Measurements from ENCODE around the gene PLCD3. TPM values are rescaled to one million over a fixed set of nuclear protein-coding genes. Genes with fewer than 3 reads are reported as not detected.

The PLCD3 gene
- total and polyA plus RNA-seq, 10 of the 15 experiments (the other 5 are each of a cell fraction or from before 2014, with no cell fraction given) = 0.02 to 1.6 (median 0.44) TPM

DNA sequence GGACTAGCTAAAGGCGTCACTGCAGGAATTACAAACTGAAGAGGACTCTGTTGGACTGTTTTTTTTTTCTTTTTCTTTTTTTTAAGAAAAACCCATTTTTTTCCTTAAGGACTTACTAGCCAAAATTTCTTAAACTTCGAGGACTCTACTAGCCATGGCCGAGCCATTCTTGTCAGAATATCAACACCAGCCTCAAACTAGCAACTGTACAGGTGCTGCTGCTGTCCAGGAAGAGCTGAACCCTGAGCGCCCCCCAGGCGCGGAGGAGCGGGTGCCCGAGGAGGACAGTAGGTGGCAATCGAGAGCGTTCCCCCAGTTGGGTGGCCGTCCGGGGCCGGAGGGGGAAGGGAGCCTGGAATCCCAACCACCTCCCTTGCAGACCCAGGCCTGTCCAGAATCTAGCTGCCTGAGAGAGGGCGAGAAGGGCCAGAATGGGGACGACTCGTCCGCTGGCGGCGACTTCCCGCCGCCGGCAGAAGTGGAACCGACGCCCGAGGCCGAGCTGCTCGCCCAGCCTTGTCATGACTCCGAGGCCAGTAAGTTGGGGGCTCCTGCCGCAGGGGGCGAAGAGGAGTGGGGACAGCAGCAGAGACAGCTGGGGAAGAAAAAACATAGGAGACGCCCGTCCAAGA, 16.8 kb upstream of the PLCD3 start (continued):
- TF ChIP-seq EP300 (IDR thresholded peaks at IDR 0.05; ENCODE audit: borderline replicate concordance in 1 of 2, control insufficient read depth in 1 of 2, low read depth in 2 of 2, low read length in 2 of 2) (no peak), SUPT20H (IDR thresholded peaks at IDR 0.05; ENCODE audit: borderline replicate concordance, control insufficient read depth, low read depth, low read length) (no peak), ESRRA (IDR thresholded peaks at IDR 0.05; ENCODE audit: low read length) (no peak), JUNB (IDR thresholded peaks at IDR 0.05) (no peak; the same call in 1 of the 2 replicates), FOXK2 (IDR thresholded peaks at IDR 0.05) (no peak), POLR2AphosphoS5 (IDR thresholded peaks at IDR 0.05; ENCODE audit: low read length) (no peak; the same call in 1 of the 2 replicates), GATAD2B (conservative IDR thresholded peaks at IDR 0.05; ENCODE audit: low read depth) (peak; percentile 63), RELA (IDR thresholded peaks at IDR 0.05; ENCODE audit: borderline replicate concordance, partially characterized antibody) (no peak), SMARCA5 (IDR thresholded peaks at IDR 0.05) (peak; percentile 96), FOXM1 (IDR thresholded peaks at IDR 0.05; ENCODE audit: low read depth, low read length) (no peak; the same call in 1 of the 2 replicates), ZZZ3 (IDR thresholded peaks at IDR 0.05; ENCODE audit: control insufficient read depth, insufficient read length, low read depth) (no peak), POLR2A (IDR thresholded peaks at IDR 0.05; ENCODE audit: low read depth, low read length) (no peak; the same call in 1 of the 2 replicates), HDAC6 (IDR thresholded peaks at IDR 0.05; ENCODE audit: unreplicated experiment) (no peak)
- TF ChIP-seq, protein P1, sequence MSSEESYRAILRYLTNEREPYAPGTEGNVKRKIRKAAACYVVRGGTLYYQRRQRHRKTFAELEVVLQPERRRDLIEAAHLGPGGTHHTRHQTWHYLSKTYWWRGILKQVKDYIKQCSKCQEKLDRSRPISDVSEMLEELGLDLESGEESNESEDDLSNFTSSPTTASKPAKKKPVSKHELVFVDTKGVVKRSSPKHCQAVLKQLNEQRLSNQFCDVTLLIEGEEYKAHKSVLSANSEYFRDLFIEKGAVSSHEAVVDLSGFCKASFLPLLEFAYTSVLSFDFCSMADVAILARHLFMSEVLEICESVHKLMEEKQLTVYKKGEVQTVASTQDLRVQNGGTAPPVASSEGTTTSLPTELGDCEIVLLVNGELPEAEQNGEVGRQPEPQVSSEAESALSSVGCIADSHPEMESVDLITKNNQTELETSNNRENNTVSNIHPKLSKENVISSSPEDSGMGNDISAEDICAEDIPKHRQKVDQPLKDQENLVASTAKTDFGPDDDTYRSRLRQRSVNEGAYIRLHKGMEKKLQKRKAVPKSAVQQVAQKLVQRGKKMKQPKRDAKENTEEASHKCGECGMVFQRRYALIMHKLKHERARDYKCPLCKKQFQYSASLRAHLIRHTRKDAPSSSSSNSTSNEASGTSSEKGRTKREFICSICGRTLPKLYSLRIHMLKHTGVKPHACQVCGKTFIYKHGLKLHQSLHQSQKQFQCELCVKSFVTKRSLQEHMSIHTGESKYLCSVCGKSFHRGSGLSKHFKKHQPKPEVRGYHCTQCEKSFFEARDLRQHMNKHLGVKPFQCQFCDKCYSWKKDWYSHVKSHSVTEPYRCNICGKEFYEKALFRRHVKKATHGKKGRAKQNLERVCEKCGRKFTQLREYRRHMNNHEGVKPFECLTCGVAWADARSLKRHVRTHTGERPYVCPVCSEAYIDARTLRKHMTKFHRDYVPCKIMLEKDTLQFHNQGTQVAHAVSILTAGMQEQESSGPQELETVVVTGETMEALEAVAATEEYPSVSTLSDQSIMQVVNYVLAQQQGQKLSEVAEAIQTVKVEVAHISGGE (CRISPR knock-in tag; IDR thresholded peaks at IDR 0.05) = no peak
- TF ChIP-seq, protein P2, sequence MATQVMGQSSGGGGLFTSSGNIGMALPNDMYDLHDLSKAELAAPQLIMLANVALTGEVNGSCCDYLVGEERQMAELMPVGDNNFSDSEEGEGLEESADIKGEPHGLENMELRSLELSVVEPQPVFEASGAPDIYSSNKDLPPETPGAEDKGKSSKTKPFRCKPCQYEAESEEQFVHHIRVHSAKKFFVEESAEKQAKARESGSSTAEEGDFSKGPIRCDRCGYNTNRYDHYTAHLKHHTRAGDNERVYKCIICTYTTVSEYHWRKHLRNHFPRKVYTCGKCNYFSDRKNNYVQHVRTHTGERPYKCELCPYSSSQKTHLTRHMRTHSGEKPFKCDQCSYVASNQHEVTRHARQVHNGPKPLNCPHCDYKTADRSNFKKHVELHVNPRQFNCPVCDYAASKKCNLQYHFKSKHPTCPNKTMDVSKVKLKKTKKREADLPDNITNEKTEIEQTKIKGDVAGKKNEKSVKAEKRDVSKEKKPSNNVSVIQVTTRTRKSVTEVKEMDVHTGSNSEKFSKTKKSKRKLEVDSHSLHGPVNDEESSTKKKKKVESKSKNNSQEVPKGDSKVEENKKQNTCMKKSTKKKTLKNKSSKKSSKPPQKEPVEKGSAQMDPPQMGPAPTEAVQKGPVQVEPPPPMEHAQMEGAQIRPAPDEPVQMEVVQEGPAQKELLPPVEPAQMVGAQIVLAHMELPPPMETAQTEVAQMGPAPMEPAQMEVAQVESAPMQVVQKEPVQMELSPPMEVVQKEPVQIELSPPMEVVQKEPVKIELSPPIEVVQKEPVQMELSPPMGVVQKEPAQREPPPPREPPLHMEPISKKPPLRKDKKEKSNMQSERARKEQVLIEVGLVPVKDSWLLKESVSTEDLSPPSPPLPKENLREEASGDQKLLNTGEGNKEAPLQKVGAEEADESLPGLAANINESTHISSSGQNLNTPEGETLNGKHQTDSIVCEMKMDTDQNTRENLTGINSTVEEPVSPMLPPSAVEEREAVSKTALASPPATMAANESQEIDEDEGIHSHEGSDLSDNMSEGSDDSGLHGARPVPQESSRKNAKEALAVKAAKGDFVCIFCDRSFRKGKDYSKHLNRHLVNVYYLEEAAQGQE (IDR thresholded peaks at IDR 0.05; ENCODE audit: low read depth, low read length) = no peak
- TF ChIP-seq, protein P3, sequence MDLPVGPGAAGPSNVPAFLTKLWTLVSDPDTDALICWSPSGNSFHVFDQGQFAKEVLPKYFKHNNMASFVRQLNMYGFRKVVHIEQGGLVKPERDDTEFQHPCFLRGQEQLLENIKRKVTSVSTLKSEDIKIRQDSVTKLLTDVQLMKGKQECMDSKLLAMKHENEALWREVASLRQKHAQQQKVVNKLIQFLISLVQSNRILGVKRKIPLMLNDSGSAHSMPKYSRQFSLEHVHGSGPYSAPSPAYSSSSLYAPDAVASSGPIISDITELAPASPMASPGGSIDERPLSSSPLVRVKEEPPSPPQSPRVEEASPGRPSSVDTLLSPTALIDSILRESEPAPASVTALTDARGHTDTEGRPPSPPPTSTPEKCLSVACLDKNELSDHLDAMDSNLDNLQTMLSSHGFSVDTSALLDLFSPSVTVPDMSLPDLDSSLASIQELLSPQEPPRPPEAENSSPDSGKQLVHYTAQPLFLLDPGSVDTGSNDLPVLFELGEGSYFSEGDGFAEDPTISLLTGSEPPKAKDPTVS (IDR thresholded peaks at IDR 0.05; ENCODE audit: low read depth, low read length) = no peak
- TF ChIP-seq, protein P4, sequence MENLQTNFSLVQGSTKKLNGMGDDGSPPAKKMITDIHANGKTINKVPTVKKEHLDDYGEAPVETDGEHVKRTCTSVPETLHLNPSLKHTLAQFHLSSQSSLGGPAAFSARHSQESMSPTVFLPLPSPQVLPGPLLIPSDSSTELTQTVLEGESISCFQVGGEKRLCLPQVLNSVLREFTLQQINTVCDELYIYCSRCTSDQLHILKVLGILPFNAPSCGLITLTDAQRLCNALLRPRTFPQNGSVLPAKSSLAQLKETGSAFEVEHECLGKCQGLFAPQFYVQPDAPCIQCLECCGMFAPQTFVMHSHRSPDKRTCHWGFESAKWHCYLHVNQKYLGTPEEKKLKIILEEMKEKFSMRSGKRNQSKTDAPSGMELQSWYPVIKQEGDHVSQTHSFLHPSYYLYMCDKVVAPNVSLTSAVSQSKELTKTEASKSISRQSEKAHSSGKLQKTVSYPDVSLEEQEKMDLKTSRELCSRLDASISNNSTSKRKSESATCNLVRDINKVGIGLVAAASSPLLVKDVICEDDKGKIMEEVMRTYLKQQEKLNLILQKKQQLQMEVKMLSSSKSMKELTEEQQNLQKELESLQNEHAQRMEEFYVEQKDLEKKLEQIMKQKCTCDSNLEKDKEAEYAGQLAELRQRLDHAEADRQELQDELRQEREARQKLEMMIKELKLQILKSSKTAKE (IDR thresholded peaks at IDR 0.05; ENCODE audit: low read depth, poor library complexity, severe bottlenecking) = no peak
- TF ChIP-seq, protein P5, sequence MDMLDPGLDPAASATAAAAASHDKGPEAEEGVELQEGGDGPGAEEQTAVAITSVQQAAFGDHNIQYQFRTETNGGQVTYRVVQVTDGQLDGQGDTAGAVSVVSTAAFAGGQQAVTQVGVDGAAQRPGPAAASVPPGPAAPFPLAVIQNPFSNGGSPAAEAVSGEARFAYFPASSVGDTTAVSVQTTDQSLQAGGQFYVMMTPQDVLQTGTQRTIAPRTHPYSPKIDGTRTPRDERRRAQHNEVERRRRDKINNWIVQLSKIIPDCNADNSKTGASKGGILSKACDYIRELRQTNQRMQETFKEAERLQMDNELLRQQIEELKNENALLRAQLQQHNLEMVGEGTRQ (IDR thresholded peaks at IDR 0.05; ENCODE audit: borderline replicate concordance, low read depth, low read length) = no peak
